Hepatocyte (in vitro differentiated cells): ENCODE data around the gene PTPRN2. TPM values are rescaled to one million over a fixed set of nuclear protein-coding genes. Genes with fewer than 3 reads are reported as not detected.

Source experiments
- DNase-seq: peaks from one replicate; pipeline ENCODE4 v3.0.0-alpha.2; 2016; ENCODE audit warnings: low spot score
- H2AFZ ChIP-seq: fragments of 200-600 bp; sonication (generic); 2 replicates; pipeline ENCODE4 v1.6.0; 2016; ENCODE audit warnings: antibody characterized with exemption, mild to moderate bottlenecking
- H3K27ac ChIP-seq: fragments of 200-600 bp; sonication (generic); 2 replicates; pipeline ENCODE4 v1.5.1; 2016; ENCODE audit warnings: mild to moderate bottlenecking
- H3K27me3 ChIP-seq: fragments of 200-600 bp; sonication (generic); 2 replicates; pipeline ENCODE4 v1.6.1; 2016
- H3K36me3 ChIP-seq: fragments of 200-600 bp; sonication (generic); replicated peaks from 2 replicates; pipeline ENCODE4 v1.5.1; 2016; ENCODE audit warnings: low read depth; ENCODE audit not compliant: insufficient read depth
- H3K4me1 ChIP-seq: fragments of 200-600 bp; sonication (generic); 2 replicates; pipeline ENCODE4 v1.5.1; 2016; ENCODE audit warnings: mild to moderate bottlenecking, moderate library complexity; ENCODE audit not compliant: insufficient read depth
- H3K4me2 ChIP-seq: fragments of 200-600 bp; sonication (generic); 2 replicates; pipeline ENCODE4 v1.6.0; 2016
- H3K4me3 ChIP-seq: fragments of 200-600 bp; sonication (generic); 2 replicates; pipeline ENCODE4 v1.5.1; 2016; ENCODE audit warnings: mild to moderate bottlenecking
- H3K79me2 ChIP-seq: fragments of 200-600 bp; sonication (generic); 2 replicates; pipeline ENCODE4 v1.6.0; 2017; ENCODE audit warnings: mild to moderate bottlenecking
- H3K9me2 ChIP-seq: fragments of 200-600 bp; sonication (generic); replicated peaks from 2 replicates; pipeline ENCODE4 v1.6.0; 2017; ENCODE audit warnings: mild to moderate bottlenecking; ENCODE audit not compliant: insufficient read depth
- H3K9me3 ChIP-seq: fragments of 200-600 bp; sonication (generic); 2 replicates; pipeline ENCODE4 v1.5.1; 2016; ENCODE audit warnings: low read depth, mild to moderate bottlenecking
- H4K20me1 ChIP-seq: fragments of 200-600 bp; sonication (generic); 2 replicates; pipeline ENCODE4 v1.6.0; 2016; ENCODE audit warnings: mild to moderate bottlenecking; ENCODE audit not compliant: insufficient read depth, poor library complexity, severe bottlenecking
- CTCF ChIP-seq: fragments of 200-600 bp; sonication (generic); IDR thresholded peaks from 2 replicates; pipeline ENCODE4 v1.5.1; 2016; ENCODE audit warnings: antibody characterized with exemption, mild to moderate bottlenecking; ENCODE audit not compliant: poor library complexity
- EZH2 ChIP-seq: fragments of 200-600 bp; sonication (generic); IDR thresholded peaks from 2 replicates; pipeline ENCODE4 v1.6.1; 2016; ENCODE audit warnings: antibody characterized with exemption, mild to moderate bottlenecking, borderline replicate concordance
- EZH2phosphoT487 ChIP-seq: fragments of 200-600 bp; sonication (generic); IDR thresholded peaks from one replicate; pipeline ENCODE4 v1.6.1; 2018; ENCODE audit warnings: antibody characterized with exemption, mild to moderate bottlenecking, low read depth, moderate library complexity; ENCODE audit not compliant: unreplicated experiment, severe bottlenecking
- WGBS: methylation state at CpG from one replicate; pipeline ENCODE4 v1.1.6; 2016; ENCODE audit warnings: low lambda C conversion rate; ENCODE audit errors: missing lambda C conversion rate; 5-methylcytosine and 5-hydroxymethylcytosine counted together
- polyA plus RNA-seq: library from polyadenylated mRNA; unstranded; fragments of >200 nt; fragmentation: Nextera tagmentation; extraction: Ambion mirVana; gene quantifications from 2 replicates; pipeline ENCODE4 v1.2.1, GENCODE V29; 2016
- total RNA-seq: library from RNA; depleted of rRNA; stranded (reverse); fragments of >200 nt; gene quantifications from 2 replicates; pipeline ENCODE4 v1.2.3, GENCODE V29; 2014

Gene PTPRN2
- total and polyA plus RNA-seq, 2 experiments from 2014 or later, result 2.1 to 3.3 TPM

- TF ChIP-seq CTCF (no peak), EZH2 (no peak), EZH2phosphoT487 (no peak)
- no peaks in the 10 kb centered on the region for H3K9me3 ChIP-seq
- H2AFZ ChIP-seq, result no peak overlapping the region
- H4K20me1 ChIP-seq, result no peaks in the 10 kb centered on the region
- 83% methylated on average over 35 of the region's 35 CpGs for WGBS
- H3K27me3 ChIP-seq, result no peaks in the 10 kb centered on the region
- H3K79me2 ChIP-seq, result no peaks in the 10 kb centered on the region
- no peaks in the 10 kb centered on the region for H3K4me1 ChIP-seq
- no peak overlapping the region for H3K27ac ChIP-seq
- no peaks in the 10 kb centered on the region for H3K9me2 ChIP-seq
- no peaks in the 10 kb centered on the region for H3K36me3 ChIP-seq
- no peak overlapping the region for H3K4me3 ChIP-seq
- no peak for DNase-seq
- H3K4me2 ChIP-seq, result no peak overlapping the region
Measured at GRCh38 chr7:157792241-157793086, 795.2 kb downstream of the PTPRN2 start.

- H3K9me2 ChIP-seq, result no peaks in the 10 kb centered on the region
- no peak overlapping the region for H3K4me3 ChIP-seq
- TF ChIP-seq EZH2phosphoT487 (no peak), EZH2 (no peak)
- H3K79me2 ChIP-seq, result no peaks in the 10 kb centered on the region
- no peaks in the 10 kb centered on the region for H3K36me3 ChIP-seq
- H3K9me3 ChIP-seq, result no peaks in the 10 kb centered on the region
- no peaks in the 10 kb centered on the region for H4K20me1 ChIP-seq
- DNase-seq, result no peak
- H2AFZ ChIP-seq, result no peak overlapping the region
- WGBS, result 97% methylated on average over 16 of the region's 16 CpGs
- H3K27me3 ChIP-seq, result no peaks in the 10 kb centered on the region
- no peaks in the 10 kb centered on the region for H3K4me1 ChIP-seq
- no peak overlapping the region for H3K27ac ChIP-seq
- no peak overlapping the region for H3K4me2 ChIP-seq
Measured at GRCh38 chr7:157791666-157792065, 796.0 kb downstream of the PTPRN2 start.

GRCh38 chr7:157791261-157791660 lies 796.4 kb downstream of the PTPRN2 start:
- no peaks in the 10 kb centered on the region for H4K20me1 ChIP-seq
- H3K27me3 ChIP-seq, result no peaks in the 10 kb centered on the region
- H3K9me2 ChIP-seq, result no peaks in the 10 kb centered on the region
- H3K4me3 ChIP-seq, result no peak overlapping the region
- DNase-seq, result no peak
- H3K4me2 ChIP-seq, result no peak overlapping the region
- H3K27ac ChIP-seq, result no peak overlapping the region
- 93% methylated on average over 14 of the region's 23 CpGs for WGBS
- H3K79me2 ChIP-seq, result no peaks in the 10 kb centered on the region
- no peaks in the 10 kb centered on the region for H3K4me1 ChIP-seq
- no peaks in the 10 kb centered on the region for H3K9me3 ChIP-seq
- H3K36me3 ChIP-seq, result no peaks in the 10 kb centered on the region
- no peak overlapping the region for H2AFZ ChIP-seq
- TF ChIP-seq CTCF (no peak), EZH2phosphoT487 (no peak), EZH2 (no peak)

GRCh38 chr7:157789942-157790341 lies 797.7 kb downstream of the PTPRN2 start:
- H4K20me1 ChIP-seq, result no peaks in the 10 kb centered on the region
- no peak overlapping the region for H2AFZ ChIP-seq
- no peak for TF ChIP-seq EZH2
- H3K27me3 ChIP-seq, result no peaks in the 10 kb centered on the region
- H3K27ac ChIP-seq, result no peak overlapping the region
- H3K9me2 ChIP-seq, result no peaks in the 10 kb centered on the region
- no peak overlapping the region for H3K4me3 ChIP-seq
- H3K4me2 ChIP-seq, result no peak overlapping the region
- 89% methylated on average over 2 of the region's 4 CpGs for WGBS
- DNase-seq, result no peak
- no peaks in the 10 kb centered on the region for H3K79me2 ChIP-seq
- no peaks in the 10 kb centered on the region for H3K36me3 ChIP-seq
- H3K4me1 ChIP-seq, result no peaks in the 10 kb centered on the region
- H3K9me3 ChIP-seq, result no peaks in the 10 kb centered on the region
